Measurements from ENCODE around the gene SLCO3A1.

Gene SLCO3A1

DNA sequence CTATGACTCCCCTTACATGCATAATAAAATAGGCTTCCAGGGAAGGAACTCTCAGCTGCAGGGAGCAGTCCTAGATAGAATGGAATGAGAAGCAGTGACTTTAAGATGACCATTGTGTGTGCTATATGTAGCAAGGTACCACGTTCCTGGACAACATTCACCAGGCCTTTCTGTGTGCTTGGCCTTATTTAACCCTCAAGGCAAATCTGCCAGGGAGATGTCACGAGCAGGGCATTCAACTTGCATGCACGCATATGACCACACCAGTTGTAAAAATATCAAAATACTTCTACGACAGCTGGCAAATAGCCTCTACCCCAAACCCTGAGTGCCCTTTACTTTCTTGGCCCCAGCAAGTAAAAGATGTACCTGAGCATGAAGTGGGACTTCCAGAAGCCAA lies 342.8 kb downstream of the SLCO3A1 start (continued):
- TF ChIP-seq, protein P1, sequence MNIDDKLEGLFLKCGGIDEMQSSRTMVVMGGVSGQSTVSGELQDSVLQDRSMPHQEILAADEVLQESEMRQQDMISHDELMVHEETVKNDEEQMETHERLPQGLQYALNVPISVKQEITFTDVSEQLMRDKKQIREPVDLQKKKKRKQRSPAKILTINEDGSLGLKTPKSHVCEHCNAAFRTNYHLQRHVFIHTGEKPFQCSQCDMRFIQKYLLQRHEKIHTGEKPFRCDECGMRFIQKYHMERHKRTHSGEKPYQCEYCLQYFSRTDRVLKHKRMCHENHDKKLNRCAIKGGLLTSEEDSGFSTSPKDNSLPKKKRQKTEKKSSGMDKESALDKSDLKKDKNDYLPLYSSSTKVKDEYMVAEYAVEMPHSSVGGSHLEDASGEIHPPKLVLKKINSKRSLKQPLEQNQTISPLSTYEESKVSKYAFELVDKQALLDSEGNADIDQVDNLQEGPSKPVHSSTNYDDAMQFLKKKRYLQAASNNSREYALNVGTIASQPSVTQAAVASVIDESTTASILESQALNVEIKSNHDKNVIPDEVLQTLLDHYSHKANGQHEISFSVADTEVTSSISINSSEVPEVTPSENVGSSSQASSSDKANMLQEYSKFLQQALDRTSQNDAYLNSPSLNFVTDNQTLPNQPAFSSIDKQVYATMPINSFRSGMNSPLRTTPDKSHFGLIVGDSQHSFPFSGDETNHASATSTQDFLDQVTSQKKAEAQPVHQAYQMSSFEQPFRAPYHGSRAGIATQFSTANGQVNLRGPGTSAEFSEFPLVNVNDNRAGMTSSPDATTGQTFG (tag by site-specific recombination; IDR thresholded peaks at IDR 0.05; ENCODE audit: borderline replicate concordance), result no peak
- TF ChIP-seq ZNF302 (tag by site-specific recombination; IDR thresholded peaks at IDR 0.05; ENCODE audit: low read depth) (no peak), ZNF16 (tag by site-specific recombination; IDR thresholded peaks at IDR 0.05; ENCODE audit: low read depth) (no peak), ZNF37A (tag by site-specific recombination; IDR thresholded peaks at IDR 0.05) (no peak), ZNF791 (tag by site-specific recombination; IDR thresholded peaks at IDR 0.05) (no peak), ZBTB21 (tag by site-specific recombination; IDR thresholded peaks at IDR 0.05) (no peak), ZNF658 (tag by site-specific recombination; IDR thresholded peaks at IDR 0.05) (no peak), YY2 (tag by site-specific recombination; IDR thresholded peaks at IDR 0.05) (no peak)
- TF ChIP-seq, protein P2, sequence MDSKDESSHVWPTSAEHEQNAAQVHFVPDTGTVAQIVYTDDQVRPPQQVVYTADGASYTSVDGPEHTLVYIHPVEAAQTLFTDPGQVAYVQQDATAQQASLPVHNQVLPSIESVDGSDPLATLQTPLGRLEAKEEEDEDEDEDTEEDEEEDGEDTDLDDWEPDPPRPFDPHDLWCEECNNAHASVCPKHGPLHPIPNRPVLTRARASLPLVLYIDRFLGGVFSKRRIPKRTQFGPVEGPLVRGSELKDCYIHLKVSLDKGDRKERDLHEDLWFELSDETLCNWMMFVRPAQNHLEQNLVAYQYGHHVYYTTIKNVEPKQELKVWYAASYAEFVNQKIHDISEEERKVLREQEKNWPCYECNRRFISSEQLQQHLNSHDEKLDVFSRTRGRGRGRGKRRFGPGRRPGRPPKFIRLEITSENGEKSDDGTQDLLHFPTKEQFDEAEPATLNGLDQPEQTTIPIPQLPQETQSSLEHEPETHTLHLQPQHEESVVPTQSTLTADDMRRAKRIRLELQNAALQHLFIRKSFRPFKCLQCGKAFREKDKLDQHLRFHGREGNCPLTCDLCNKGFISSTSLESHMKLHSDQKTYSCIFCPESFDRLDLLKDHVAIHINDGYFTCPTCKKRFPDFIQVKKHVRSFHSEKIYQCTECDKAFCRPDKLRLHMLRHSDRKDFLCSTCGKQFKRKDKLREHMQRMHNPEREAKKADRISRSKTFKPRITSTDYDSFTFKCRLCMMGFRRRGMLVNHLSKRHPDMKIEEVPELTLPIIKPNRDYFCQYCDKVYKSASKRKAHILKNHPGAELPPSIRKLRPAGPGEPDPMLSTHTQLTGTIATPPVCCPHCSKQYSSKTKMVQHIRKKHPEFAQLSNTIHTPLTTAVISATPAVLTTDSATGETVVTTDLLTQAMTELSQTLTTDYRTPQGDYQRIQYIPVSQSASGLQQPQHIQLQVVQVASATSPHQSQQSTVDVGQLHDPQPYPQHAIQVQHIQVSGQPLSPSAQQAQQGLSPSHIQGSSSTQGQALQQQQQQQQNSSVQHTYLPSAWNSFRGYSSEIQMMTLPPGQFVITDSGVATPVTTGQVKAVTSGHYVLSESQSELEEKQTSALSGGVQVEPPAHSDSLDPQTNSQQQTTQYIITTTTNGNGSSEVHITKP (tag by site-specific recombination; IDR thresholded peaks at IDR 0.05), result no peak
- TF ChIP-seq, protein P3, sequence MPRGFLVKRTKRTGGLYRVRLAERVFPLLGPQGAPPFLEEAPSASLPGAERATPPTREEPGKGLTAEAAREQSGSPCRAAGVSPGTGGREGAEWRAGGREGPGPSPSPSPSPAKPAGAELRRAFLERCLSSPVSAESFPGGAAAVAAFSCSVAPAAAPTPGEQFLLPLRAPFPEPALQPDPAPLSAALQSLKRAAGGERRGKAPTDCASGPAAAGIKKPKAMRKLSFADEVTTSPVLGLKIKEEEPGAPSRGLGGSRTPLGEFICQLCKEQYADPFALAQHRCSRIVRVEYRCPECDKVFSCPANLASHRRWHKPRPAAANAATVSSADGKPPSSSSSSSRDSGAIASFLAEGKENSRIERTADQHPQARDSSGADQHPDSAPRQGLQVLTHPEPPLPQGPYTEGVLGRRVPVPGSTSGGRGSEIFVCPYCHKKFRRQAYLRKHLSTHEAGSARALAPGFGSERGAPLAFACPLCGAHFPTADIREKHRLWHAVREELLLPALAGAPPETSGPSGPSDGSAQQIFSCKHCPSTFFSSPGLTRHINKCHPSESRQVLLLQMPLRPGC (tag by site-specific recombination; IDR thresholded peaks at IDR 0.05), result no peak
- TF ChIP-seq, protein P4, sequence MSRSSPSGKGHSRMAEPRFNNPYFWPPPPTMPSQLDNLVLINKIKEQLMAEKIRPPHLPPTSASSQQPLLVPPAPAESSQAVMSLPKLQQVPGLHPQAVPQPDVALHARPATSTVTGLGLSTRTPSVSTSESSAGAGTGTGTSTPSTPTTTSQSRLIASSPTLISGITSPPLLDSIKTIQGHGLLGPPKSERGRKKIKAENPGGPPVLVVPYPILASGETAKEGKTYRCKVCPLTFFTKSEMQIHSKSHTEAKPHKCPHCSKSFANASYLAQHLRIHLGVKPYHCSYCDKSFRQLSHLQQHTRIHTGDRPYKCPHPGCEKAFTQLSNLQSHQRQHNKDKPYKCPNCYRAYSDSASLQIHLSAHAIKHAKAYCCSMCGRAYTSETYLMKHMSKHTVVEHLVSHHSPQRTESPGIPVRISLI (tag by site-specific recombination; IDR thresholded peaks at IDR 0.05), result no peak

DNA sequence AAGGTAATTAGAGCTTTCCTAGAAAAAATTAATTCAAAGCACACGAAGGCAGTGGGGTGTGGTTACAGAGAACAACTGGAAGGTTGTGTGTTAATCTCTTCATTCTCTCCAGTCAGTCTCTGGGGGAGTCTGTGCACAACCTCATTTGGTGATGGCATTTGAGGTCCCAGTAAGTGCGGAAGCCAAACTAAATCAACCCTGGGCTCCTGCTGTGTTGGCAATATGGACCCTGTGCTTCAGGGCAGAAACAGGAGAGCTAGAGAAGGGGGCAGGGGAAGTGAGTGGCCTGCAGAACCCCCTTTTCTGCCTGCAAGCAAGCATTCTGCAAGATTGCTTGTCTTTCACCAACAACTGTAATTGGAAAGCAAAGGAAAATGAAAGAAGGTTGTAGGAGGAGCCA lies 344.2 kb downstream of the SLCO3A1 start:
- Histone ChIP-seq H3K36me3 (ENCODE audit: control insufficient read depth in 2 of 2, insufficient read depth in 1 of 2, low read length in 2 of 2) (no peaks in the 10 kb centered on the region), H3K4me1 (ENCODE audit: control insufficient read depth, insufficient read depth, low read length) (no peaks in the 10 kb centered on the region), H3K9me3 (ENCODE audit: control insufficient read depth, insufficient read depth, low read depth, low read length) (no peaks in the 10 kb centered on the region), H3K4me3 (ENCODE audit: low read depth, low read length) (no peak overlapping the region), H3K27ac (ENCODE audit: extremely low read depth, low read depth, low read length) (no peak overlapping the region)
- ChIA-PET CTCF (no interaction called here), POLR2A (no interaction called here)
- TF ChIP-seq TCF7L2 (IDR thresholded peaks at IDR 0.05; ENCODE audit: borderline replicate concordance, low read depth, low read length), result no peak
- no peak for TF ChIP-seq RBAK (tag by site-specific recombination; IDR thresholded peaks at IDR 0.05)
- no peak for TF ChIP-seq GLI2 (tag by site-specific recombination; IDR thresholded peaks at IDR 0.05; ENCODE audit: borderline replicate concordance, low read depth)
- no peak for TF ChIP-seq ZNF555 (tag by site-specific recombination; conservative IDR thresholded peaks at IDR 0.05)
- TF ChIP-seq, protein P5, sequence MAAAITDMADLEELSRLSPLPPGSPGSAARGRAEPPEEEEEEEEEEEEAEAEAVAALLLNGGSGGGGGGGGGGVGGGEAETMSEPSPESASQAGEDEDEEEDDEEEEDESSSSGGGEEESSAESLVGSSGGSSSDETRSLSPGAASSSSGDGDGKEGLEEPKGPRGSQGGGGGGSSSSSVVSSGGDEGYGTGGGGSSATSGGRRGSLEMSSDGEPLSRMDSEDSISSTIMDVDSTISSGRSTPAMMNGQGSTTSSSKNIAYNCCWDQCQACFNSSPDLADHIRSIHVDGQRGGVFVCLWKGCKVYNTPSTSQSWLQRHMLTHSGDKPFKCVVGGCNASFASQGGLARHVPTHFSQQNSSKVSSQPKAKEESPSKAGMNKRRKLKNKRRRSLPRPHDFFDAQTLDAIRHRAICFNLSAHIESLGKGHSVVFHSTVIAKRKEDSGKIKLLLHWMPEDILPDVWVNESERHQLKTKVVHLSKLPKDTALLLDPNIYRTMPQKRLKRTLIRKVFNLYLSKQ (tag by site-specific recombination; IDR thresholded peaks at IDR 0.05; ENCODE audit: borderline replicate concordance), result no peak
- no peak for TF ChIP-seq ZNF544 (tag by site-specific recombination; IDR thresholded peaks at IDR 0.05)
- TF ChIP-seq KLF16 (tag by site-specific recombination; IDR thresholded peaks at IDR 0.05), result no peak
- TF ChIP-seq PRDM1 (tag by site-specific recombination; IDR thresholded peaks at IDR 0.05), result no peak
